Panc1 (cell line): ENCODE data around the gene PGBD5. TPM values are rescaled to one million over a fixed set of nuclear protein-coding genes. Genes with fewer than 3 reads are reported as not detected.

ENCODE experiments used
- ATAC-seq: fragments of 200-7000 bp; cut with Tn5 transposase; 2 replicates; pipeline ENCODE4 v1.9.1; 2020; ENCODE audit warnings: mild to moderate bottlenecking, moderate library complexity
- BruUV-seq: library from RNA; stranded (reverse); fragments of 400-500 nt; replicated peaks from 2 replicates; lab custom pipeline; 2021; lab: Mats Ljungman, UMichigan
- CTCF ChIA-PET: fragments of 300-600 bp; sonication (Branson Sonifier 250); formaldehyde crosslinking; loops from one replicate; lab custom pipeline; 2022; ENCODE audit warnings: antibody characterized with exemption; lab: Charles Lee
- POLR2A ChIA-PET: fragments of 300-600 bp; sonication (Branson Sonifier 250); formaldehyde crosslinking; loops from one replicate; lab custom pipeline; 2022; ENCODE audit warnings: antibody characterized with exemption; lab: Charles Lee
- DNase-seq: peaks from one replicate; pipeline ENCODE4 v3.0.0-alpha.2; 2010; ENCODE audit warnings: low read depth, low spot score
- H3K27ac ChIP-seq: 2 replicates; pipeline ENCODE4 v1.5.1; 2011; ENCODE audit warnings: mild to moderate bottlenecking, low read length, inconsistent platforms
- H3K27me3 ChIP-seq: fragments of 200-500 bp; sonication (Bioruptor generic); 2 replicates; pipeline ENCODE4 v1.6.0; 2014; ENCODE audit warnings: low read length, inconsistent platforms; ENCODE audit not compliant: control insufficient read depth, insufficient read depth
- H3K36me3 ChIP-seq: fragments of 200-500 bp; sonication (Bioruptor generic); 2 replicates; pipeline ENCODE4 v1.5.1; 2014; ENCODE audit warnings: inconsistent platforms, mild to moderate bottlenecking, low read length, moderate library complexity; ENCODE audit not compliant: control insufficient read depth, insufficient read depth
- H3K4me1 ChIP-seq: 2 replicates; pipeline ENCODE4 v1.5.1; 2011; ENCODE audit warnings: inconsistent platforms, mild to moderate bottlenecking, low read length, moderate library complexity; ENCODE audit not compliant: control insufficient read depth, insufficient read depth
- H3K4me3 ChIP-seq, 2 experiments: 2 replicates each; pipeline ENCODE4 v1.5.1; 2011 to 2012; ENCODE audit warnings: low read depth in 2 of 2, low read length in 2 of 2, mild to moderate bottlenecking in 2 of 2, inconsistent platforms in 1 of 2, moderate library complexity in 1 of 2
- H3K9me3 ChIP-seq: fragments of 200-500 bp; sonication (Bioruptor generic); 2 replicates; pipeline ENCODE4 v1.5.1; 2014; ENCODE audit warnings: low read depth, mild to moderate bottlenecking, inconsistent platforms, low read length, moderate library complexity; ENCODE audit not compliant: control insufficient read depth, insufficient read depth
- CTCF ChIP-seq: fragments of 450-650 bp; IDR thresholded peaks from 2 replicates; pipeline ENCODE4 v1.5.1; 2017; ENCODE audit warnings: mild to moderate bottlenecking
- POLR2AphosphoS5 ChIP-seq: IDR thresholded peaks from 2 replicates; pipeline ENCODE4 v1.6.1; 2012; ENCODE audit warnings: mild to moderate bottlenecking, low read depth, low read length, moderate library complexity
- SIN3A ChIP-seq: IDR thresholded peaks from 2 replicates; pipeline ENCODE4 v1.6.1; 2012; ENCODE audit warnings: low read depth, mild to moderate bottlenecking, low read length, moderate library complexity, borderline replicate concordance; ENCODE audit not compliant: insufficient read depth
- TCF7L2 ChIP-seq: IDR thresholded peaks from 2 replicates; pipeline ENCODE4 v1.6.1; 2011; ENCODE audit warnings: mild to moderate bottlenecking, low read depth, low read length, inconsistent platforms
- in situ Hi-C: cut with HindIII; loops from 2 replicates; pipeline ENCODE4 v1.10.0; 2016; ENCODE audit warnings: low sequenced_read_pairs, low pct_unique_long_range_greater_than_20kb
- intact Hi-C: fragments of 100-400 bp; cut with micrococcal nuclease; formaldehyde crosslinking; loops from one replicate; pipeline ENCODE4 v1.10.0; 2022; ENCODE audit not compliant: unreplicated experiment
- total RNA-seq: library from RNA; stranded (reverse); gene quantifications from one replicate; pipeline ENCODE4 v1.2.1, GENCODE V29; 2021; ENCODE audit not compliant: unreplicated experiment
- TF ChIP-seq, protein P1 (sequence below), 2 experiments: IDR thresholded peaks; 2 replicates each; pipeline ENCODE4 v1.6.1; 2011 to 2012; ENCODE audit warnings: low read depth in 2 of 2, control low read depth in 1 of 2, low read length in 1 of 2, mild to moderate bottlenecking in 1 of 2, moderate library complexity in 1 of 2; ENCODE audit not compliant: insufficient read depth in 1 of 2

Gene PGBD5
- total RNA-seq, 1 experiment from 2014 or later, result 0.05 TPM

- intact Hi-C loops, result no loop called here
- Histone ChIP-seq H3K27me3 (peaks cover 13% of the 10 kb centered on the region), H3K9me3 (no peaks in the 10 kb centered on the region), H3K4me3 (no peak overlapping the region), H3K4me1 (no peaks in the 10 kb centered on the region), H3K36me3 (no peaks in the 10 kb centered on the region), H3K27ac (no peak overlapping the region)
- no TSS peak for BruUV-seq
- TF ChIP-seq, protein P1, sequence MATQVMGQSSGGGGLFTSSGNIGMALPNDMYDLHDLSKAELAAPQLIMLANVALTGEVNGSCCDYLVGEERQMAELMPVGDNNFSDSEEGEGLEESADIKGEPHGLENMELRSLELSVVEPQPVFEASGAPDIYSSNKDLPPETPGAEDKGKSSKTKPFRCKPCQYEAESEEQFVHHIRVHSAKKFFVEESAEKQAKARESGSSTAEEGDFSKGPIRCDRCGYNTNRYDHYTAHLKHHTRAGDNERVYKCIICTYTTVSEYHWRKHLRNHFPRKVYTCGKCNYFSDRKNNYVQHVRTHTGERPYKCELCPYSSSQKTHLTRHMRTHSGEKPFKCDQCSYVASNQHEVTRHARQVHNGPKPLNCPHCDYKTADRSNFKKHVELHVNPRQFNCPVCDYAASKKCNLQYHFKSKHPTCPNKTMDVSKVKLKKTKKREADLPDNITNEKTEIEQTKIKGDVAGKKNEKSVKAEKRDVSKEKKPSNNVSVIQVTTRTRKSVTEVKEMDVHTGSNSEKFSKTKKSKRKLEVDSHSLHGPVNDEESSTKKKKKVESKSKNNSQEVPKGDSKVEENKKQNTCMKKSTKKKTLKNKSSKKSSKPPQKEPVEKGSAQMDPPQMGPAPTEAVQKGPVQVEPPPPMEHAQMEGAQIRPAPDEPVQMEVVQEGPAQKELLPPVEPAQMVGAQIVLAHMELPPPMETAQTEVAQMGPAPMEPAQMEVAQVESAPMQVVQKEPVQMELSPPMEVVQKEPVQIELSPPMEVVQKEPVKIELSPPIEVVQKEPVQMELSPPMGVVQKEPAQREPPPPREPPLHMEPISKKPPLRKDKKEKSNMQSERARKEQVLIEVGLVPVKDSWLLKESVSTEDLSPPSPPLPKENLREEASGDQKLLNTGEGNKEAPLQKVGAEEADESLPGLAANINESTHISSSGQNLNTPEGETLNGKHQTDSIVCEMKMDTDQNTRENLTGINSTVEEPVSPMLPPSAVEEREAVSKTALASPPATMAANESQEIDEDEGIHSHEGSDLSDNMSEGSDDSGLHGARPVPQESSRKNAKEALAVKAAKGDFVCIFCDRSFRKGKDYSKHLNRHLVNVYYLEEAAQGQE (IDR thresholded peaks at IDR 0.05; ENCODE audit: insufficient read depth in 1 of 2, low read depth in 2 of 2, low read length in 1 of 2), result no peak
- TF ChIP-seq CTCF (no peak), SIN3A (no peak), POLR2AphosphoS5 (no peak), TCF7L2 (no peak)
- DNase-seq (no peak), ATAC-seq (no peak)
- ChIA-PET CTCF (no interaction called here), POLR2A (no interaction called here)
- in situ Hi-C loops, result no loop called here
Observed at GRCh38 chr1:230377324-230377723, 48.8 kb downstream of the PGBD5 start.

GRCh38 chr1:230376296-230376695, 49.8 kb downstream of the PGBD5 start:
- Histone ChIP-seq H3K27ac (no peak overlapping the region), H3K36me3 (no peaks in the 10 kb centered on the region), H3K9me3 (no peaks in the 10 kb centered on the region), H3K4me1 (no peaks in the 10 kb centered on the region), H3K4me3 (no peak overlapping the region), H3K27me3 (peaks cover 16% of the 10 kb centered on the region)
- ChIA-PET POLR2A (interaction anchor here (0.6 kb wide), 1 partner anchor 430 kb away, joined by 4 read pairs; no protein-coding TSS in a partner anchor), CTCF (no interaction called here)
- intact Hi-C loops, result no loop called here
- BruUV-seq, result no TSS peak
- ATAC-seq (no peak), DNase-seq (no peak)
- in situ Hi-C loops, result no loop called here
- TF ChIP-seq POLR2AphosphoS5 (no peak), CTCF (no peak), SIN3A (no peak), TCF7L2 (no peak)
- TF ChIP-seq, protein P1 (IDR thresholded peaks at IDR 0.05; ENCODE audit: insufficient read depth in 1 of 2, low read depth in 2 of 2, low read length in 1 of 2), result no peak
